Measurements from ENCODE around the gene POPDC3. TPM values are rescaled to one million over a fixed set of nuclear protein-coding genes. Genes with fewer than 3 reads are reported as not detected.

Gene POPDC3
- total RNA-seq, 4 donors from 2014 or later: 105 to 218 (median 179) TPM

GRCh38 chr6:105194106-105194505 is 14.3 kb upstream of the POPDC3 start:
- in situ Hi-C loops (cut with MboI; ENCODE audit: low sequenced_read_pairs in 4 of 4): no loop called here
- TF ChIP-seq CTCF (IDR thresholded peaks at IDR 0.05 in 4 of 5, conservative IDR thresholded peaks at IDR 0.05 in 1 of 5) (no peak), POLR2A (IDR thresholded peaks at IDR 0.05) (no peak)
- peak overlapping the region in 1 of 4 donors; percentile 70 for H3K27ac ChIP-seq
- intact Hi-C loops (cut with DNase I; ENCODE audit: low total_unique reads): no loop called here
- no peaks in the 10 kb centered on the region for H3K27me3 ChIP-seq
- no peaks in the 10 kb centered on the region for H3K9me3 ChIP-seq
- peaks cover 5 to 37% of the 10 kb centered on the region in 2 donors for H3K4me1 ChIP-seq
- H3K36me3 ChIP-seq: no peaks in the 10 kb centered on the region
- no peak for DNase-seq
- no peak overlapping the region for H3K4me3 ChIP-seq
- no peak for ATAC-seq

- ATAC-seq (no peak), DNase-seq (no peak)
- H3K9me3 ChIP-seq: no peaks in the 10 kb centered on the region
- no peak overlapping the region for H3K4me3 ChIP-seq
- H3K27me3 ChIP-seq: no peaks in the 10 kb centered on the region
- no peaks in the 10 kb centered on the region for H3K36me3 ChIP-seq
- peaks cover 5 to 37% of the 10 kb centered on the region in 2 donors for H3K4me1 ChIP-seq
- intact Hi-C loops (cut with DNase I; ENCODE audit: low total_unique reads): no loop called here
- TF ChIP-seq CTCF (IDR thresholded peaks at IDR 0.05 in 4 of 5, conservative IDR thresholded peaks at IDR 0.05 in 1 of 5): no peak
- TF ChIP-seq POLR2A (IDR thresholded peaks at IDR 0.05): no peak
- in situ Hi-C loops (cut with MboI; ENCODE audit: low sequenced_read_pairs in 4 of 4): no loop called here
- peak overlapping the region in 3 of 4 donors; percentile 5 to 70 (median 61) for H3K27ac ChIP-seq
Observed at GRCh38 chr6:105193647-105194046, 13.8 kb upstream of the POPDC3 start.

GRCh38 chr6:105192707-105193465 is 13.1 kb upstream of the POPDC3 start:
- Histone ChIP-seq H3K4me1 (peaks cover 8 to 37% of the 10 kb centered on the region in 2 donors), H3K27ac (peak overlapping the region; percentile 5 to 70 (median 58)), H3K9me3 (no peaks in the 10 kb centered on the region), H3K4me3 (no peak overlapping the region), H3K27me3 (no peaks in the 10 kb centered on the region), H3K36me3 (no peaks in the 10 kb centered on the region)
- in situ Hi-C loops (cut with MboI; ENCODE audit: low sequenced_read_pairs in 4 of 4): no loop called here
- ATAC-seq (peak; percentile 32 to 64), DNase-seq (peak in 1 of 2 donors; percentile 6)
- intact Hi-C loops (cut with DNase I; ENCODE audit: low total_unique reads): no loop called here
- TF ChIP-seq CTCF (IDR thresholded peaks at IDR 0.05 in 4 of 5, conservative IDR thresholded peaks at IDR 0.05 in 1 of 5): no peak

- in situ Hi-C loops (cut with MboI; ENCODE audit: low sequenced_read_pairs in 4 of 4): no loop called here
- H3K27me3 ChIP-seq: no peaks in the 10 kb centered on the region
- peaks cover 9 to 37% of the 10 kb centered on the region in 2 donors for H3K4me1 ChIP-seq
- H3K9me3 ChIP-seq: no peaks in the 10 kb centered on the region
- no peak for DNase-seq
- peak overlapping the region in 2 of 4 donors; percentile 61 to 70 for H3K27ac ChIP-seq
- intact Hi-C loops (cut with DNase I; ENCODE audit: low total_unique reads): no loop called here
- no peaks in the 10 kb centered on the region for H3K36me3 ChIP-seq
- no peak overlapping the region for H3K4me3 ChIP-seq
- TF ChIP-seq POLR2A (IDR thresholded peaks at IDR 0.05) (no peak), CTCF (IDR thresholded peaks at IDR 0.05 in 4 of 5, conservative IDR thresholded peaks at IDR 0.05 in 1 of 5) (no peak)
- peak in 1 of 2 donors; percentile 49 for ATAC-seq
Observed at GRCh38 chr6:105191351-105191750, 11.5 kb upstream of the POPDC3 start.
